Epithelial cell of esophagus (primary cell): ENCODE data around the gene RGS3.

Source experiments
- DNase-seq: peaks from one replicate; pipeline ENCODE4 v3.0.0; 2010; ENCODE audit warnings: low read depth
- H3K4me3 ChIP-seq: 2 replicates; pipeline ENCODE4 v1.5.1; 2011; ENCODE audit warnings: mild to moderate bottlenecking, low read length, control low read depth
- CTCF ChIP-seq: IDR thresholded peaks from 2 replicates; pipeline ENCODE4 v1.5.1; 2011; ENCODE audit warnings: low read depth, mild to moderate bottlenecking, low read length, control low read depth, inconsistent platforms; ENCODE audit not compliant: insufficient read depth; ENCODE audit errors: missing control alignments

The RGS3 gene

GRCh38 chr9:113531919-113532808 is 68.6 kb downstream of the RGS3 start:
- TF ChIP-seq CTCF: no peak
- no peak for DNase-seq

GRCh38 chr9:113532809-113533190 is 69.3 kb downstream of the RGS3 start:
- no peak for TF ChIP-seq CTCF
- no peak overlapping the region for H3K4me3 ChIP-seq
- DNase-seq: no peak

More at GRCh38 chr9:113531919-113532808, 68.6 kb downstream of the RGS3 start:
- H3K4me3 ChIP-seq: no peak overlapping the region

GRCh38 chr9:113533335-113534225 is 70.1 kb downstream of the RGS3 start:
- no peak overlapping the region for H3K4me3 ChIP-seq
- DNase-seq: no peak
- TF ChIP-seq CTCF: no peak

- DNase-seq: no peak
- no peak for TF ChIP-seq CTCF
- H3K4me3 ChIP-seq: no peak overlapping the region
Observed at GRCh38 chr9:113535756-113536155, 72.2 kb downstream of the RGS3 start.

GRCh38 chr9:113536166-113536482 is 72.6 kb downstream of the RGS3 start:
- no peak for DNase-seq
- no peak overlapping the region for H3K4me3 ChIP-seq
- no peak for TF ChIP-seq CTCF

- TF ChIP-seq CTCF: no peak
- DNase-seq: no peak
- H3K4me3 ChIP-seq: no peak overlapping the region
Observed at GRCh38 chr9:113536483-113537228, 73.1 kb downstream of the RGS3 start.
